Activated naive CD4-positive, alpha-beta T cell treated with anti-CD3 and anti-CD28 coated beads, Interleukin-2, amount 50 U/mL, for 24 hours (primary cell): ENCODE results near the gene PTPRG.

Experiments
- H3K27ac Mint-ChIP-seq: one replicate; pipeline ENCODE4 v1.8.0; 2021; ENCODE audit warnings: mild to moderate bottlenecking, mixed read lengths
- H3K27me3 Mint-ChIP-seq: one replicate; pipeline ENCODE4 v1.8.0; 2021; ENCODE audit warnings: mixed read lengths
- H3K36me3 Mint-ChIP-seq: one replicate; pipeline ENCODE4 v1.8.0; 2021; ENCODE audit warnings: mixed read lengths
- H3K4me1 Mint-ChIP-seq: one replicate; pipeline ENCODE4 v1.8.0; 2021; ENCODE audit warnings: mixed read lengths
- H3K4me3 Mint-ChIP-seq: one replicate; pipeline ENCODE4 v1.8.0; 2021; ENCODE audit warnings: mild to moderate bottlenecking, mixed read lengths
- H3K9me3 Mint-ChIP-seq: one replicate; pipeline ENCODE4 v1.8.0; 2021; ENCODE audit warnings: mixed read lengths

The PTPRG gene

GRCh38 chr3:61894988-61895935 is 333.9 kb downstream of the PTPRG start:
- Mint-ChIP-seq H3K36me3 (no peaks in the 10 kb centered on the region), H3K27ac (no peak overlapping the region), H3K27me3 (peaks cover 3% of the 10 kb centered on the region)

GRCh38 chr3:61896251-61896650 is 334.9 kb downstream of the PTPRG start:
- Mint-ChIP-seq H3K36me3 (no peaks in the 10 kb centered on the region), H3K4me1 (peaks cover 10% of the 10 kb centered on the region), H3K27ac (no peak overlapping the region)

More at GRCh38 chr3:61894988-61895935, 333.9 kb downstream of the PTPRG start:
- H3K4me3 Mint-ChIP-seq = no peak overlapping the region
- no peaks in the 10 kb centered on the region for H3K9me3 Mint-ChIP-seq
- peaks cover 10% of the 10 kb centered on the region for H3K4me1 Mint-ChIP-seq

GRCh38 chr3:61897848-61898247 is 336.5 kb downstream of the PTPRG start:
- Mint-ChIP-seq H3K9me3 (no peaks in the 10 kb centered on the region), H3K27me3 (no peaks in the 10 kb centered on the region), H3K4me3 (no peak overlapping the region), H3K36me3 (no peaks in the 10 kb centered on the region), H3K4me1 (peaks cover 10% of the 10 kb centered on the region), H3K27ac (no peak overlapping the region)

More at GRCh38 chr3:61896251-61896650, 334.9 kb downstream of the PTPRG start:
- no peak overlapping the region for H3K4me3 Mint-ChIP-seq
- no peaks in the 10 kb centered on the region for H3K9me3 Mint-ChIP-seq
- H3K27me3 Mint-ChIP-seq = peaks cover 2% of the 10 kb centered on the region

GRCh38 chr3:61899700-61900462 is 338.5 kb downstream of the PTPRG start:
- Mint-ChIP-seq H3K9me3 (no peaks in the 10 kb centered on the region), H3K27me3 (no peaks in the 10 kb centered on the region), H3K27ac (no peak overlapping the region), H3K4me3 (no peak overlapping the region), H3K36me3 (no peaks in the 10 kb centered on the region), H3K4me1 (peaks cover 7% of the 10 kb centered on the region)

GRCh38 chr3:61901496-61901895 is 340.1 kb downstream of the PTPRG start:
- no peaks in the 10 kb centered on the region for H3K36me3 Mint-ChIP-seq
- H3K27me3 Mint-ChIP-seq = no peaks in the 10 kb centered on the region
- H3K9me3 Mint-ChIP-seq = no peaks in the 10 kb centered on the region
- H3K4me3 Mint-ChIP-seq = no peak overlapping the region
- H3K27ac Mint-ChIP-seq = no peak overlapping the region
- no peaks in the 10 kb centered on the region for H3K4me1 Mint-ChIP-seq

GRCh38 chr3:61901986-61902385 is 340.6 kb downstream of the PTPRG start:
- Mint-ChIP-seq H3K9me3 (no peaks in the 10 kb centered on the region), H3K36me3 (no peaks in the 10 kb centered on the region), H3K4me3 (no peak overlapping the region), H3K27me3 (no peaks in the 10 kb centered on the region), H3K27ac (no peak overlapping the region), H3K4me1 (no peaks in the 10 kb centered on the region)

GRCh38 chr3:61903074-61903473 is 341.7 kb downstream of the PTPRG start:
- H3K4me3 Mint-ChIP-seq = no peak overlapping the region
- H3K9me3 Mint-ChIP-seq = no peaks in the 10 kb centered on the region
- H3K36me3 Mint-ChIP-seq = no peaks in the 10 kb centered on the region
- no peaks in the 10 kb centered on the region for H3K4me1 Mint-ChIP-seq
- no peaks in the 10 kb centered on the region for H3K27me3 Mint-ChIP-seq
- H3K27ac Mint-ChIP-seq = no peak overlapping the region

GRCh38 chr3:61903931-61904657 is 342.7 kb downstream of the PTPRG start:
- H3K4me3 Mint-ChIP-seq = no peak overlapping the region
- no peaks in the 10 kb centered on the region for H3K9me3 Mint-ChIP-seq
- no peaks in the 10 kb centered on the region for H3K4me1 Mint-ChIP-seq
- no peaks in the 10 kb centered on the region for H3K36me3 Mint-ChIP-seq
- no peaks in the 10 kb centered on the region for H3K27me3 Mint-ChIP-seq
- no peak overlapping the region for H3K27ac Mint-ChIP-seq

- no peaks in the 10 kb centered on the region for H3K27me3 Mint-ChIP-seq
- no peak overlapping the region for H3K27ac Mint-ChIP-seq
- H3K4me1 Mint-ChIP-seq = no peaks in the 10 kb centered on the region
- no peaks in the 10 kb centered on the region for H3K36me3 Mint-ChIP-seq
- H3K4me3 Mint-ChIP-seq = no peak overlapping the region
- H3K9me3 Mint-ChIP-seq = no peaks in the 10 kb centered on the region
These were observed 345.9 kb downstream of the PTPRG start for GRCh38 chr3:61907210-61907795.

- no peak overlapping the region for H3K27ac Mint-ChIP-seq
- no peaks in the 10 kb centered on the region for H3K4me1 Mint-ChIP-seq
- H3K36me3 Mint-ChIP-seq = no peaks in the 10 kb centered on the region
- H3K27me3 Mint-ChIP-seq = no peaks in the 10 kb centered on the region
- no peak overlapping the region for H3K4me3 Mint-ChIP-seq
- H3K9me3 Mint-ChIP-seq = no peaks in the 10 kb centered on the region
These were observed 347.0 kb downstream of the PTPRG start for GRCh38 chr3:61908382-61908781.

GRCh38 chr3:61910732-61911131 is 349.4 kb downstream of the PTPRG start:
- Mint-ChIP-seq H3K27me3 (no peaks in the 10 kb centered on the region), H3K36me3 (no peaks in the 10 kb centered on the region), H3K9me3 (no peaks in the 10 kb centered on the region), H3K4me3 (no peak overlapping the region), H3K4me1 (no peaks in the 10 kb centered on the region), H3K27ac (no peak overlapping the region)

- no peak overlapping the region for H3K27ac Mint-ChIP-seq
- H3K27me3 Mint-ChIP-seq = no peaks in the 10 kb centered on the region
- no peaks in the 10 kb centered on the region for H3K9me3 Mint-ChIP-seq
- H3K4me3 Mint-ChIP-seq = no peak overlapping the region
- no peaks in the 10 kb centered on the region for H3K4me1 Mint-ChIP-seq
- H3K36me3 Mint-ChIP-seq = no peaks in the 10 kb centered on the region
These were observed 350.8 kb downstream of the PTPRG start for GRCh38 chr3:61912158-61912557.

GRCh38 chr3:61913701-61914100 is 352.3 kb downstream of the PTPRG start:
- Mint-ChIP-seq H3K27me3 (no peaks in the 10 kb centered on the region), H3K4me3 (no peak overlapping the region), H3K4me1 (no peaks in the 10 kb centered on the region), H3K36me3 (no peaks in the 10 kb centered on the region), H3K9me3 (no peaks in the 10 kb centered on the region), H3K27ac (no peak overlapping the region)

GRCh38 chr3:61914276-61914675 is 352.9 kb downstream of the PTPRG start:
- Mint-ChIP-seq H3K9me3 (no peaks in the 10 kb centered on the region), H3K36me3 (no peaks in the 10 kb centered on the region), H3K4me1 (no peaks in the 10 kb centered on the region), H3K27me3 (no peaks in the 10 kb centered on the region), H3K27ac (no peak overlapping the region), H3K4me3 (no peak overlapping the region)

- H3K9me3 Mint-ChIP-seq = no peaks in the 10 kb centered on the region
- no peaks in the 10 kb centered on the region for H3K36me3 Mint-ChIP-seq
- no peak overlapping the region for H3K27ac Mint-ChIP-seq
- no peaks in the 10 kb centered on the region for H3K27me3 Mint-ChIP-seq
- H3K4me3 Mint-ChIP-seq = no peak overlapping the region
- H3K4me1 Mint-ChIP-seq = no peaks in the 10 kb centered on the region
These were observed 353.9 kb downstream of the PTPRG start for GRCh38 chr3:61915296-61915695.
